RWPE2 (cell line): ENCODE measurements around the gene AGMO.

Source experiments
- ATAC-seq: fragments of 200-7000 bp; cut with Tn5 transposase; 3 replicates; pipeline ENCODE4 v1.9.1; 2021; ENCODE audit warnings: low read depth
- DNase-seq: peaks from one replicate; pipeline ENCODE4 v3.0.0-alpha.2; 2020; ENCODE audit warnings: low spot score
- H3K27ac ChIP-seq: fragments of 450-650 bp; 2 replicates; pipeline ENCODE4 v1.5.1; 2017; ENCODE audit warnings: mild to moderate bottlenecking; ENCODE audit not compliant: poor library complexity, severe bottlenecking
- H3K27me3 ChIP-seq: fragments of 250-450 bp; sonication (Bioruptor Pico); 2 replicates; pipeline ENCODE4 v1.5.1; 2021; ENCODE audit warnings: mild to moderate bottlenecking, moderate library complexity; ENCODE audit not compliant: insufficient read depth, poor library complexity, severe bottlenecking
- H3K36me3 ChIP-seq: fragments of 250-450 bp; sonication (Bioruptor Pico); 2 replicates; pipeline ENCODE4 v1.5.1; 2020; ENCODE audit warnings: low read depth, mild to moderate bottlenecking, moderate library complexity
- H3K4me1 ChIP-seq: fragments of 250-450 bp; sonication (Bioruptor Pico); 2 replicates; pipeline ENCODE4 v1.5.1; 2021; ENCODE audit warnings: mild to moderate bottlenecking, moderate library complexity; ENCODE audit not compliant: insufficient read depth, poor library complexity, severe bottlenecking
- H3K4me3 ChIP-seq: fragments of 250-450 bp; sonication (Bioruptor Pico); 2 replicates; pipeline ENCODE4 v1.5.1; 2021; ENCODE audit warnings: mild to moderate bottlenecking, moderate library complexity; ENCODE audit not compliant: severe bottlenecking
- H3K9me3 ChIP-seq: fragments of 250-450 bp; sonication (Bioruptor Pico); 2 replicates; pipeline ENCODE4 v1.5.1; 2021; ENCODE audit warnings: mild to moderate bottlenecking, moderate library complexity; ENCODE audit not compliant: severe bottlenecking
- TF ChIP-seq, protein P1 (sequence below): fragments of 450-650 bp; IDR thresholded peaks from one replicate; pipeline ENCODE4 v1.5.1; 2017; ENCODE audit warnings: mild to moderate bottlenecking, moderate library complexity; ENCODE audit not compliant: poor library complexity, severe bottlenecking

AGMO gene

GRCh38 chr7:15581352-15581951, 19.6 kb upstream of the AGMO start:
- ATAC-seq (no peak), DNase-seq (no peak)
- H3K36me3 ChIP-seq, result no peaks in the 10 kb centered on the region
- TF ChIP-seq, protein P1, sequence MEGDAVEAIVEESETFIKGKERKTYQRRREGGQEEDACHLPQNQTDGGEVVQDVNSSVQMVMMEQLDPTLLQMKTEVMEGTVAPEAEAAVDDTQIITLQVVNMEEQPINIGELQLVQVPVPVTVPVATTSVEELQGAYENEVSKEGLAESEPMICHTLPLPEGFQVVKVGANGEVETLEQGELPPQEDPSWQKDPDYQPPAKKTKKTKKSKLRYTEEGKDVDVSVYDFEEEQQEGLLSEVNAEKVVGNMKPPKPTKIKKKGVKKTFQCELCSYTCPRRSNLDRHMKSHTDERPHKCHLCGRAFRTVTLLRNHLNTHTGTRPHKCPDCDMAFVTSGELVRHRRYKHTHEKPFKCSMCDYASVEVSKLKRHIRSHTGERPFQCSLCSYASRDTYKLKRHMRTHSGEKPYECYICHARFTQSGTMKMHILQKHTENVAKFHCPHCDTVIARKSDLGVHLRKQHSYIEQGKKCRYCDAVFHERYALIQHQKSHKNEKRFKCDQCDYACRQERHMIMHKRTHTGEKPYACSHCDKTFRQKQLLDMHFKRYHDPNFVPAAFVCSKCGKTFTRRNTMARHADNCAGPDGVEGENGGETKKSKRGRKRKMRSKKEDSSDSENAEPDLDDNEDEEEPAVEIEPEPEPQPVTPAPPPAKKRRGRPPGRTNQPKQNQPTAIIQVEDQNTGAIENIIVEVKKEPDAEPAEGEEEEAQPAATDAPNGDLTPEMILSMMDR, result no peak
- no peak overlapping the region for H3K27ac ChIP-seq
- no peaks in the 10 kb centered on the region for H3K4me1 ChIP-seq
- peaks cover 2% of the 10 kb centered on the region for H3K9me3 ChIP-seq
- no peak overlapping the region for H3K4me3 ChIP-seq
- no peaks in the 10 kb centered on the region for H3K27me3 ChIP-seq

DNA sequence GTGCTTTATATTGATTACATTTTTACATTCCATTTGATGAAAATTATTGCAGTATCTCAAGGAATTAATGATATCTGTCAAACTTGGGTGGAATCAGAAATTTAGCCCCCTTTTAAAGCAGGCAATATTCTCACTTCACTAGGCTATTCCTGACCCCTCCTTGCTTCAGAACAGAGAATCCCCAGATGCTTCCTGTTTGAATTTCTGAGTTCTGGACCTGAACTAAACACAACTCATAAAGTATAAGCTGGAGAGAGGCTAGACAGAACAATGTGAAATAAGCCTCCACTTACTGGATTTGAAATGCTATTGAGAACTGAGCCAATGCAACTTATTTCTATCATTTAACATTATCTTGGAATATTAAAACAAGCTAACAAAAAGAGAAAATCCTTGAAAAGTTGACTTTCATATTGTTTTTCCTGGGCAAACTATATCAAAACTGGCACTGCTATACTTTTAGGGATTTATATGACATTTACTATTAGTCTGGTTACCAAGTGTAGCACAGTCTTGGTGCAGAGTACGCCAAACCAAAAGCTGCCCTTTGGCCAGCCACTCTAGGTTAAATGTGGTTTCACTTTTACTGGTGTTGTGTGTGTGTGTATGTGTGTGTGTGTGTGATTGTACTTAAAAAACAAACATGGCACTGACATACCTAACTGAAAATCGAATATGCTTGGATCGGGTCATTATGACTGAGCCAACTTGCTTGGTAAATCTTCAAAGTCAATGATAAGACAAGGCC, 19.0 kb upstream of the AGMO start:
- Histone ChIP-seq H3K36me3 (no peaks in the 10 kb centered on the region), H3K27me3 (no peaks in the 10 kb centered on the region), H3K4me1 (no peaks in the 10 kb centered on the region), H3K4me3 (no peak overlapping the region), H3K27ac (no peak overlapping the region), H3K9me3 (peaks cover 2% of the 10 kb centered on the region)
- TF ChIP-seq, protein P1, result no peak
- no peak for DNase-seq
- no peak for ATAC-seq

DNA sequence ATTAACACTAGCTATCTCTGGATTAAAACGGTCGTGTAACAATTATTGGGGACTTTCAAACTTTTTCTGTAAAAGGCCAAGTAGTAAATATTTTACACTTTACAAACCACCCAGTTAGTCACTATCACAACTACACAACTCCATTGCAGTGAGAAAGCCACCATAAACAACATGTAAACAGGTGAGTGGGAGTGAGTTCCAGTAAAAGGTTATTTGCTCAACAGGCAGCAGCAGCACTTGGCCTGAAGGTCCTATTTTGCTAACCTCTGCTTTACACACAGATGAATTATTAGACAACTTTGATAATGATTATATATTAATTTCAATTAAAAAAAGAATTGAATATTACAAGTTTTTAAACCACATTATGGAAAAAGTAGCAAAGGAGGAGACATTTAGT, 15.8 kb upstream of the AGMO start:
- no peaks in the 10 kb centered on the region for H3K27me3 ChIP-seq
- H3K9me3 ChIP-seq, result no peaks in the 10 kb centered on the region
- no peaks in the 10 kb centered on the region for H3K36me3 ChIP-seq
- H3K4me1 ChIP-seq, result no peaks in the 10 kb centered on the region
- ATAC-seq, result no peak
- H3K4me3 ChIP-seq, result no peak overlapping the region
- H3K27ac ChIP-seq, result no peak overlapping the region
- DNase-seq, result no peak
- TF ChIP-seq, protein P1, result no peak

DNA sequence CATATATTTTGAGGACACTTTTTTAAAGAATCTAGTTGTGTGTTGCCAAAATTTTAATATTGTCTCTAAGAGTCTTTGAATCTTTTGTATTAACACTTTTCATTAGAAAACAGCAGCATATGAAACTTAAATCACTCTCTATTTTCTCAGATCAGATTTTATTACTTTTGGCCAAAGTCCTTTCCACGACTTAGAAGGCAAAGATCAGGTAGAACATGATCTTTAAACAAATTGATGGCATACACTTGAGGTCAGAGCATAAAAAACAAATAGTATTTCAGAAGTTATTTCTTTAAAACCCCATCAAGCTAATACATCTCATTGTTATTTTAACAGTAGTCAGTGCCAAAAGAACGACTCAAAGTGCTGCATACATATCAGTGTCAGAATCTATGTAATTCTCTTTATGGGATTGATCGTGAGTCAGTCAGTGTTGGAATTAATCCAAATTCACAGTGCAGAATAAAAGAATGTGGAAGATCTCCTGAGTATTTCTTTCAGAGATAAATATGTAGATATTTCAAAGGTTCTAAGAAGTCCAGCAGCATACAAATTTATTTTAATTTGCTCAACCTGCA, 9.6 kb upstream of the AGMO start:
- ATAC-seq, result peak; percentile 81
- no peak overlapping the region for H3K27ac ChIP-seq
- DNase-seq, result no peak
- H3K4me1 ChIP-seq, result peaks cover 7% of the 10 kb centered on the region
- H3K4me3 ChIP-seq, result no peak overlapping the region
- H3K9me3 ChIP-seq, result no peaks in the 10 kb centered on the region
- TF ChIP-seq, protein P1, result no peak
- peaks cover 3% of the 10 kb centered on the region for H3K27me3 ChIP-seq
- no peaks in the 10 kb centered on the region for H3K36me3 ChIP-seq
